HUES64 (cell line): ENCODE measurements around the gene GSS.

Experiments
- H3K27ac ChIP-seq: 2 replicates; pipeline ENCODE4 v1.7.0; 2013; ENCODE audit warnings: low read depth, low read length, inconsistent platforms
- H3K27me3 ChIP-seq: 2 replicates; pipeline ENCODE4 v1.6.1; 2013; ENCODE audit warnings: mild to moderate bottlenecking, low read length; ENCODE audit not compliant: insufficient read depth
- H3K36me3 ChIP-seq: 2 replicates; pipeline ENCODE4 v1.6.1; 2013; ENCODE audit warnings: mild to moderate bottlenecking, low read length; ENCODE audit not compliant: insufficient read depth
- H3K4me1 ChIP-seq: 2 replicates; pipeline ENCODE4 v1.6.1; 2013; ENCODE audit warnings: mild to moderate bottlenecking, low read length, moderate library complexity; ENCODE audit not compliant: insufficient read depth
- H3K4me3 ChIP-seq: 2 replicates; pipeline ENCODE4 v1.5.1; 2013; ENCODE audit warnings: mild to moderate bottlenecking, low read length, moderate library complexity
- H3K9ac ChIP-seq: 2 replicates; pipeline ENCODE4 v1.6.1; 2013; ENCODE audit warnings: mild to moderate bottlenecking, low read depth, low read length
- H3K9me3 ChIP-seq: 2 replicates; pipeline ENCODE4 v1.6.1; 2013; ENCODE audit warnings: low read depth, low read length; ENCODE audit not compliant: insufficient read depth
- WGBS: fragments of 150-250, 120-280 bp; methylation state at CpG from one replicate; pipeline ENCODE4 v1.1.7; 2013; ENCODE audit warnings: missing lambda C conversion rate; 5-methylcytosine and 5-hydroxymethylcytosine counted together

GSS gene

GRCh38 chr20:34941226-34941625 lies 14.4 kb downstream of the GSS start:
- no peaks in the 10 kb centered on the region for H3K27me3 ChIP-seq
- no peak overlapping the region for H3K9ac ChIP-seq
- no peak overlapping the region for H3K27ac ChIP-seq
- WGBS, result 93% methylated on average over 4 of the region's 4 CpGs
- H3K4me1 ChIP-seq, result no peaks in the 10 kb centered on the region
- H3K36me3 ChIP-seq, result peaks cover 73% of the 10 kb centered on the region
- no peaks in the 10 kb centered on the region for H3K9me3 ChIP-seq
- no peak overlapping the region for H3K4me3 ChIP-seq

- Histone ChIP-seq H3K27me3 (no peaks in the 10 kb centered on the region), H3K27ac (no peak overlapping the region), H3K4me1 (no peaks in the 10 kb centered on the region), H3K36me3 (peaks cover 74% of the 10 kb centered on the region), H3K9me3 (no peaks in the 10 kb centered on the region), H3K9ac (no peak overlapping the region), H3K4me3 (no peak overlapping the region)
- 88% methylated on average over 1 of the region's 1 CpG for WGBS
Measured at GRCh38 chr20:34940081-34940481, 15.5 kb downstream of the GSS start.

DNA sequence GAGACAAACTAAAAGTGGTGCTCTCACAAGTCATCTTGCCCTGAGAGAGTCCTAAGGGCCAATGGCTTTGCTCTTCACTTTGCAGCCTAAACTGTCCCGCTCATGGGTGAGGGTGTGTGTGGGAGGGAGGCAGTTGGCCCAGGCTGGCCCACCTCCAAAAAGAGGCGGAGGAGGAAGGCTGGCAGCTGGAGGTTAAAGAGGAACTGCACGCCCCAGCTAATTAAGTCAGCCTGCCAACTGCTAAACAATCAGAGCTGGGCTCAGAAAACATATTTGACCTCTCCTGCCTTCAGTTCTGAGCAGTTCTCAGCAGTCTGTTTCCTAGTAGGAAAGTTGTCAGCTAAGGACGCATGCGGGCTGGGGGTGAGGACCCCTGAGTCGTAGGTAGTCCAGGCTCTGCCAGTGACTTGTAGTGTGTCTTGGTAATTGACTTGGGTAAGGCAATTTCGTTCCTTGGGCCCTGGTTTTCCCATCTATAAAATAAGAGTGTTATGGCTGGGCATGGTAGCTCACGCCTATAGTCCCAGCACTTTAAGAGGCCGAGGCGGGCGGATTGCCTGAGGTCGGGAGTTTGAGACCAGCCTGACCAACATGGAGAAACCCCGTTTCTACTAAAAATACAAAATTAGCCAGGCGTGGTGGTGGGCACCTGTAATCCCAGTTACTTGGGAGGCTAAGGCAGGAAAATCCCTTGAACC lies 17.0 kb downstream of the GSS start:
- no peak overlapping the region for H3K27ac ChIP-seq
- peaks cover 69% of the 10 kb centered on the region for H3K36me3 ChIP-seq
- 98% methylated on average over 14 of the region's 14 CpGs for WGBS
- no peak overlapping the region for H3K4me3 ChIP-seq
- H3K9ac ChIP-seq, result no peak overlapping the region
- H3K4me1 ChIP-seq, result no peaks in the 10 kb centered on the region
- H3K9me3 ChIP-seq, result no peaks in the 10 kb centered on the region
- H3K27me3 ChIP-seq, result no peaks in the 10 kb centered on the region

DNA sequence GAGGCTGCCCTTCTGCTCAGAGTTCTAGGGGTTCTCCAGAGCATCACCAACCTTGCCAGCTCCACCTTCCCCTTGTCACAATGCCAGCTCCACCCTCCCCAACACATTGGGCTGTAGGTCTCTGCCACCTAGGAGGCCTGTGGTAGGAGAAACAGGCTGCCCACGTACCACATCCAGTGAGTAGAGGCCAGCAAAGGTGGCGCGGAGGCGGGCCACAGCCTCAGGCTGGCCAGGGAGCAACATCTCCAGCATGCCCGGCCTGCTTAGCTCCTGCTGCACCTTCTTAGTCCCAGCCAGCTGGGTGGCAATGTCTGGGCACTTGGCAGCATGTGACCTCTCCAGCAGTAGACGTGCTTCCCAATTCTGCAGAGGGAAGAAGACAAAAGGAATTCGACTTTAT lies 23.8 kb downstream of the GSS start:
- WGBS, result 93% methylated on average over 7 of the region's 7 CpGs

GRCh38 chr20:34928411-34928810 lies 27.2 kb downstream of the GSS start:
- H3K9me3 ChIP-seq, result peaks cover 2% of the 10 kb centered on the region; the same call in 1 of the 2 replicates
- peaks cover 56% of the 10 kb centered on the region for H3K36me3 ChIP-seq
- H3K4me3 ChIP-seq, result no peak overlapping the region
- no peak overlapping the region for H3K27ac ChIP-seq
- H3K4me1 ChIP-seq, result no peaks in the 10 kb centered on the region
- no peak overlapping the region for H3K9ac ChIP-seq
- WGBS, result 94% methylated on average over 2 of the region's 2 CpGs
- H3K27me3 ChIP-seq, result no peaks in the 10 kb centered on the region

More for the DNA sequence above, 23.8 kb downstream of the GSS start:
- Histone ChIP-seq H3K9ac (no peak overlapping the region), H3K9me3 (no peaks in the 10 kb centered on the region), H3K27ac (no peak overlapping the region), H3K27me3 (no peaks in the 10 kb centered on the region), H3K4me1 (no peaks in the 10 kb centered on the region), H3K36me3 (peaks cover 74% of the 10 kb centered on the region), H3K4me3 (no peak overlapping the region)

GRCh38 chr20:34927736-34928135 lies 27.9 kb downstream of the GSS start:
- no peaks in the 10 kb centered on the region for H3K4me1 ChIP-seq
- H3K27ac ChIP-seq, result no peak overlapping the region
- peaks cover 58% of the 10 kb centered on the region for H3K36me3 ChIP-seq
- peaks cover 8% of the 10 kb centered on the region for H3K9me3 ChIP-seq
- no peaks in the 10 kb centered on the region for H3K27me3 ChIP-seq
- no peak overlapping the region for H3K4me3 ChIP-seq
- WGBS, result 92% methylated on average over 1 of the region's 1 CpG
- H3K9ac ChIP-seq, result no peak overlapping the region

DNA sequence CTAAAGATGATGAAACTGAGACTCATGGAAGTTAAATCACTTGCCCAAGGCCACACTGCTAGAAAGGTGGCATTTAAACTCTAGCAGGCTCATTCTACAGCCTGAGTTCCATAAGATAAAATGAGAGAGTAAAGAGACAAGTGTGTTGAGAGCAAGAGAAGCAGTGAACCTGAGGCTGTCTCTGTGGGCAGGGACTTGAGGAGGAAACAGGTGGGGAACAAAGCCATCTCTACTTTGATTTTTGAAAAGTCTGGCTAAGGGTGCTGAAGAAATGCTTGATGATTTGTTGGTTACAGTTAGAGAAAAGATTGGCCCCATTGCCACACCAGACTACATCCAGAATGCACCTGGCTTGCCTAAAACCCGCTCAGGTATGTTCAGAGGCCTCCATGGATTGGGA lies 29.0 kb downstream of the GSS start:
- Histone ChIP-seq H3K4me3 (no peak overlapping the region), H3K9me3 (peaks cover 8% of the 10 kb centered on the region), H3K9ac (no peak overlapping the region), H3K27me3 (no peaks in the 10 kb centered on the region), H3K36me3 (peaks cover 51% of the 10 kb centered on the region), H3K4me1 (no peaks in the 10 kb centered on the region), H3K27ac (no peak overlapping the region)
- 83% methylated on average over 1 of the region's 1 CpG for WGBS

DNA sequence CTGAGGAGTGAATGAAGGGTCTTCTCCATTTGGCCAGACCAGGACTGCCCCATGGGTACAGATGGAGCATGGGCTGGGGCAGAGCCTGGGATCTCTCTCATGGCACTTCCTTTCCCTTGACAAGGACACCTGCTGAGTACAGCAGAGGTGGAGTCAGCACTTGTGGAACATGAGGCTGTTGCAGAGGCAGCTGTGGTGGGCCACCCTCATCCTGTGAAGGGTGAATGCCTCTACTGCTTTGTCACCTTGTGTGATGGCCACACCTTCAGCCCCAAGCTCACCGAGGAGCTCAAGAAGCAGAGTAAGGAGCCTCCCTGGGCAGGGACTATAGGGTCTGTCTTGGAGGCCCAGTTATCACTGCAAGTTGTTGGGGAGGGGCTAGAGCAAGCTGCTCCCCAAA lies 29.6 kb downstream of the GSS start:
- no peak overlapping the region for H3K27ac ChIP-seq
- no peak overlapping the region for H3K4me3 ChIP-seq
- H3K36me3 ChIP-seq, result peaks cover 45% of the 10 kb centered on the region
- H3K4me1 ChIP-seq, result no peaks in the 10 kb centered on the region
- WGBS, result 93% methylated on average over 1 of the region's 1 CpG
- no peaks in the 10 kb centered on the region for H3K27me3 ChIP-seq
- H3K9ac ChIP-seq, result no peak overlapping the region
- peaks cover 8% of the 10 kb centered on the region for H3K9me3 ChIP-seq

DNA sequence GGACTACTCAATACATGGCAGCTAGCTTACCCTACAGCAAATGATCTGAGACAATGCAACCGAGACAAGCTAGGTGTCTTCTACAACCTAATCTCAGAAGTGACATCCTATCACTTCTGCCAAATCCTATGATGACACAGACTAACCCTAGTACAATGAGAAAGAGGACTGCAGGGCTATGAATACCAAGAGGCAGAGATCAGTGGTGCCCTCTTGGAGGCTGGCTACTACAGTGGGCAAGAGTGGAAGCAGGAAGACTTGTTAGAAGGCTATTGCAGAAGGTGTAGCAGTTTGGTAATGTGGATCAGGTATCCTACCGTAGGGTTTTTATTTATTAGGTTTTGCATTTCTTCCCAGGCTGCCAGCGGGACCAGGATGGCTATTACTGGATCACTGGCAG lies 30.3 kb downstream of the GSS start:
- 89% methylated on average over 3 of the region's 3 CpGs for WGBS
- Histone ChIP-seq H3K4me1 (no peaks in the 10 kb centered on the region), H3K4me3 (no peak overlapping the region)

DNA sequence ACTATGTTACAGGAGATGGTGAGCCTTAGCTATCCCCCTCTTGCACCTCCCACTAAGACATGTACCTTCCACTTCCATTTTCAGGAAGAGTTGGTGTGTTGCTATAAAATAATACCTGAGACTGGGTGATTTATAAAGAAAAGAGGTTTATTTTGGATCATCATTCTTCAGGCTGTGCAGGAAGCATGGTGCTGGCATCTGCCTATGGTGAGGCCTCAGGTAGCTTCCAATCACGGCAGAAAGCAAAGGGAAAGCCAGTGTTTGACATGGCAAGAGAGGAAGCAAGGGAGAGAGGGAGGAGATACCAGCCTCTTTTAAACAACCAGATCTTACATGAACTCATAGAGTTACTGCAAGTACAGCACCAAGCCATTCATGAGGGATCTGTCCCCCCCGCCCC lies 32.2 kb downstream of the GSS start:
- peaks cover 8% of the 10 kb centered on the region for H3K9me3 ChIP-seq
- 89% methylated on average over 1 of the region's 2 CpGs for WGBS
- H3K9ac ChIP-seq, result no peak overlapping the region
- H3K4me3 ChIP-seq, result no peak overlapping the region
- H3K27ac ChIP-seq, result no peak overlapping the region
- no peaks in the 10 kb centered on the region for H3K27me3 ChIP-seq
- H3K36me3 ChIP-seq, result peaks cover 24% of the 10 kb centered on the region
- no peaks in the 10 kb centered on the region for H3K4me1 ChIP-seq

More for the DNA sequence above, 30.3 kb downstream of the GSS start:
- Histone ChIP-seq H3K27me3 (no peaks in the 10 kb centered on the region), H3K27ac (no peak overlapping the region), H3K9me3 (peaks cover 8% of the 10 kb centered on the region), H3K36me3 (peaks cover 39% of the 10 kb centered on the region), H3K9ac (no peak overlapping the region)

- Histone ChIP-seq H3K4me3 (no peak overlapping the region), H3K36me3 (peaks cover 18% of the 10 kb centered on the region), H3K27ac (no peak overlapping the region)
Measured at GRCh38 chr20:34922654-34923381, 32.8 kb downstream of the GSS start.

More at GRCh38 chr20:34922654-34923381, 32.8 kb downstream of the GSS start:
- Histone ChIP-seq H3K9ac (no peak overlapping the region), H3K27me3 (no peaks in the 10 kb centered on the region), H3K4me1 (no peaks in the 10 kb centered on the region), H3K9me3 (peaks cover 8% of the 10 kb centered on the region)
- 94% methylated on average over 5 of the region's 5 CpGs for WGBS
